Left ventricle myocardium inferior (tissue), 1 donor: ENCODE measurements around the gene AKAP17A. TPM values are rescaled to one million over a fixed set of nuclear protein-coding genes. Genes with fewer than 3 reads are reported as not detected.
A peak's percentile ranks its signal among the peaks of the same experiment; 100 is the strongest.

Source experiments
- DNase-seq: peaks from one replicate; pipeline ENCODE4 v3.0.0-alpha.2; 2020
- H3K27ac ChIP-seq: fragments of 200-600 bp; replicated peaks from 2 replicates; pipeline ENCODE4 v1.8.0; 2021
- H3K27me3 ChIP-seq: fragments of 200-600 bp; 2 replicates; pipeline ENCODE4 v1.8.0; 2021; ENCODE audit warnings: low read depth
- H3K36me3 ChIP-seq: fragments of 200-600 bp; 2 replicates; pipeline ENCODE4 v1.8.0; 2021
- H3K4me1 ChIP-seq: fragments of 200-600 bp; 2 replicates; pipeline ENCODE4 v1.8.0; 2021
- H3K4me3 ChIP-seq: fragments of 200-600 bp; 2 replicates; pipeline ENCODE4 v1.8.0; 2021; ENCODE audit warnings: mild to moderate bottlenecking, moderate library complexity
- H3K9me3 ChIP-seq: fragments of 200-600 bp; replicated peaks from 2 replicates; pipeline ENCODE4 v1.8.0; 2021
- intact Hi-C: fragments of 100-400 bp; cut with micrococcal nuclease; formaldehyde crosslinking; loops from one replicate; pipeline ENCODE4 v1.11.0; 2022
- total RNA-seq: library from RNA; stranded (reverse); fragmentation: NEBNext Ultra II Directional; extraction: Animal tissue kit (Norgen Biotek cat#: 25700); gene quantifications from one replicate; pipeline ENCODE4 v1.2.1, GENCODE V29; 2021
- TF ChIP-seq, protein P1 (sequence below): fragments of 200-600 bp; IDR thresholded peaks from 2 replicates; pipeline ENCODE4 v1.8.0; 2021; ENCODE audit warnings: antibody characterized with exemption, mild to moderate bottlenecking, borderline replicate concordance
- donor health status: DM: no; HTN: yes; CAD: no; lungs with severe emphysema.

AKAP17A gene
- total RNA-seq, 1 donor from 2014 or later = 15.8 TPM

DNA sequence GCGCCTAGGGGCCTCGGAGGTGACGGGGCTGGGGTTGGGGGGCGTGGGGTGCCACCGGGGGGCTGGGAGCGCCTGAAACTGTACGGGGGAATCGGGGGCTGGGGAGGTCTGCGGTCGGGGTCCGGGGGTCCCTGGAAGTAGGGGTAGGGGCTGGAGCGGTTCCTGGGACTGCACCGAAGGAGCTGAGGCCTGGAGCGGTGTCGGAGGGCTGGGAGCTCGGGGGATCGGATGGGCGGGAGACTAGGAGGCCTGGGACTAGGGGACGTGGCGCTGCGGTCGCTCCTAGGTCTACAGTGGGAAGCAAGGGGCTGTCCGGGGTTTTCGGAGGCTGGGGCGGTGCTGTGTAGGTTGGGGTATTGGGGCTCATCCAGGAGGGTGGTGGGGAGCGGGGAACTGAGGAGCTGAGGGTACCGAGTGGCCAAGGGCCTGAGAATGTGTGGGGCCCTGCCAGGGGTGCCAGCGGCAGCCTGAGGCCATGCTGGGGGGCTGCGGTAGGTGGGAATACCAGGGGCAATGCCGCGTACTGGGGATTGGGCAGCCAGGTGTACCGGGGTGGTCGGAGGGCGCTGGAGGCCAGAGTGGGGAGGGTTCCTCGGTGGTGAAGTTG is 562 bp downstream of the AKAP17A start:
- H3K36me3 ChIP-seq = peaks cover 35% of the 10 kb centered on the region
- intact Hi-C loops = no loop called here
- H3K4me3 ChIP-seq = peak overlapping the region; percentile 90
- H3K27ac ChIP-seq = peak overlapping the region; percentile 89
- peaks cover 46% of the 10 kb centered on the region for H3K4me1 ChIP-seq
- no peak for DNase-seq
- TF ChIP-seq, protein P1, sequence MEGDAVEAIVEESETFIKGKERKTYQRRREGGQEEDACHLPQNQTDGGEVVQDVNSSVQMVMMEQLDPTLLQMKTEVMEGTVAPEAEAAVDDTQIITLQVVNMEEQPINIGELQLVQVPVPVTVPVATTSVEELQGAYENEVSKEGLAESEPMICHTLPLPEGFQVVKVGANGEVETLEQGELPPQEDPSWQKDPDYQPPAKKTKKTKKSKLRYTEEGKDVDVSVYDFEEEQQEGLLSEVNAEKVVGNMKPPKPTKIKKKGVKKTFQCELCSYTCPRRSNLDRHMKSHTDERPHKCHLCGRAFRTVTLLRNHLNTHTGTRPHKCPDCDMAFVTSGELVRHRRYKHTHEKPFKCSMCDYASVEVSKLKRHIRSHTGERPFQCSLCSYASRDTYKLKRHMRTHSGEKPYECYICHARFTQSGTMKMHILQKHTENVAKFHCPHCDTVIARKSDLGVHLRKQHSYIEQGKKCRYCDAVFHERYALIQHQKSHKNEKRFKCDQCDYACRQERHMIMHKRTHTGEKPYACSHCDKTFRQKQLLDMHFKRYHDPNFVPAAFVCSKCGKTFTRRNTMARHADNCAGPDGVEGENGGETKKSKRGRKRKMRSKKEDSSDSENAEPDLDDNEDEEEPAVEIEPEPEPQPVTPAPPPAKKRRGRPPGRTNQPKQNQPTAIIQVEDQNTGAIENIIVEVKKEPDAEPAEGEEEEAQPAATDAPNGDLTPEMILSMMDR = no peak
- H3K9me3 ChIP-seq = no peaks in the 10 kb centered on the region
- no peaks in the 10 kb centered on the region for H3K27me3 ChIP-seq

DNA sequence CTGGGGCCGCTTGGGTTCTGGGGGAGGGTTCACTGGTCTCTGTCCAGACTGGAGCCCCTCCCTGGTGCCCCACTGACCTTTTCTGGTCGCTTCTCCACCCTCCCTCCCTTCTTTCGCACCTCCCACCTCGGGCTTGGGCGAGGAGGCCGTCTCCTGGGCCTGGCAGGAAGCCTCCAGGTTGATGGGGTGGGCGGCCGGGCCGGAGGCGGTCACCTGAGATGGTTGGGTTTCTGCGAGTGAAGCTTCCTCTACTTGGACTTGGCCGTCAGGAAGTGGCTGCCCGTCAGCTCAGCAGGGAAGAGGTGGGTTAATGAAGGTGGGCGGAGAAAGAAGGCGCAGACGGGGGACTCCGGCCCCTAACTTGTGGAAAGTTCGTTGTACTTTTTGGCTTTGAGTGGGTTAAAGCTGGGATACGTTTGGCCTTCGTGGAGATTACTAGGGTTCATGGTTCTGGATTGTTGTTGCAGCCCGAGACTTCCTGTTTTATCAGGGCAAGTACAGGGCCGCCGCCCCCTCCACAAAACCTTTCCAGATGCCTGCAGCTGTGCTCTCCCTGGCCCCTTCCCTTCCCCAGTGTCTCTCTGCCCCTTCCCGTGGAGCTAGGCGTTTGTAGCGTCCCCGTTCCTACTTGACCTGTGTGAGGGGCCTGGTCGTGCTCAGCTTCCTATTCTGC is 1.2 kb downstream of the AKAP17A start:
- H3K36me3 ChIP-seq = peaks cover 42% of the 10 kb centered on the region
- H3K4me1 ChIP-seq = peaks cover 51% of the 10 kb centered on the region
- no peaks in the 10 kb centered on the region for H3K9me3 ChIP-seq
- intact Hi-C loops = no loop called here
- TF ChIP-seq, protein P1 = no peak
- peak overlapping the region; percentile 89 for H3K27ac ChIP-seq
- H3K27me3 ChIP-seq = no peaks in the 10 kb centered on the region
- peak overlapping the region; percentile 90 for H3K4me3 ChIP-seq
- DNase-seq = no peak

DNA sequence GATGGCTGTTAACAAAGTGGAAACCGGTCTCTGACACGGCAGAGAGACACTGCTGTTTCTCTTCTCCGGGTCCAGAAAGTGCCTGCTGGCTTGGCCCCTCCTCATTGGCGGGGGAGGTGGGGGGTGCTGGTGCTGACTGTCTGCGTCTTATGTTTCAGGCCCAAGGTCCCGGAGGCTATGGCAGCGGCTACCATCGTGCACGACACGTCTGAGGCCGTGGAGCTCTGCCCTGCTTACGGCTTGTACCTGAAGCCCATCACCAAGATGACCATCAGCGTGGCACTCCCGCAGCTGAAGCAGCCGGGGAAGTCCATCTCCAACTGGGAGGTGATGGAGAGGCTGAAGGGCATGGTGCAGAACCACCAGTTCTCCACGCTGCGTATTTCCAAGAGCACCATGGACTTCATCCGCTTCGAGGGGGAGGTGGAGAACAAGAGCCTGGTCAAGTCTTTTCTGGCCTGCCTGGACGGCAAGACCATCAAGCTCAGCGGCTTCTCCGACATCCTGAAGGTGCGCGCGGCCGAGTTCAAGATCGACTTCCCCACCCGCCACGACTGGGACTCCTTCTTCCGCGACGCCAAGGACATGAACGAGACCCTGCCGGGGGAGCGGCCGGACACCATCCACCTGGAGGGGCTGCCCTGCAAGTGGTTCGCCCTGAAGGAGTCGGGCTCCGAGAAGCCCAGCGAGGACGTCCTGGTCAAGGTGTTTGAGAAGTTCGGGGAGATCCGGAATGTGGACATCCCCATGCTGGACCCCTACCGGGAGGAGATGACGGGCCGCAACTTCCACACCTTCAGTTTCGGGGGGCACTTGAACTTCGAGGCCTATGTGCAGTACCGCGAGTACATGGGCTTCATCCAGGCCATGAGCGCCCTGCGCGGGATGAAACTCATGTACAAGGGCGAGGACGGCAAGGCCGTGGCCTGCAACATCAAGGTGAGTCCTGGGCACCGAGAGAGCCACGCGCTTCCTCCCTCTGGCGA is 2.2 kb downstream of the AKAP17A start:
- no peak for DNase-seq
- Histone ChIP-seq H3K9me3 (no peaks in the 10 kb centered on the region), H3K27me3 (no peaks in the 10 kb centered on the region), H3K4me1 (peaks cover 58% of the 10 kb centered on the region), H3K4me3 (peak overlapping the region; percentile 90), H3K27ac (no peak overlapping the region), H3K36me3 (peaks cover 51% of the 10 kb centered on the region)
- TF ChIP-seq, protein P1 = no peak
- intact Hi-C loops = no loop called here

DNA sequence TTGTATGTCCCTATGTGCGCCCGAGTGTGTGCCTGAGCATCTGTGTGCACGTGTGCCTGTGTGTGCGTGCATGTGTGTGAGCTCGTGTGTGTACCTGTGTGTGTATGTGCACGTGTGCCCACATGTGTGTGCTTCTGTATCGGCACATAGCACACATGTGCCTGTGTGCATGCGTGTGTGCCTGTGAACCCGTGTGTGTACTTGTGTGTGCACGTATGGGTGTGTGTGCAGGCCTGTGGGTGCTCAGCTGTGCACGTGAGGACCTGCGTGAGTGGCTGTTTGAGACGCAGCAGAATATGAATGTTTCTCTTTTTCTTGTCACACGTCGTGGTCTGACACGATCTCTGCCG is 4.3 kb downstream of the AKAP17A start:
- Histone ChIP-seq H3K27me3 (no peaks in the 10 kb centered on the region), H3K4me1 (peaks cover 59% of the 10 kb centered on the region), H3K9me3 (no peaks in the 10 kb centered on the region), H3K36me3 (peaks cover 71% of the 10 kb centered on the region), H3K4me3 (no peak overlapping the region), H3K27ac (no peak overlapping the region)
- no peak for DNase-seq
- intact Hi-C loops = no loop called here
- TF ChIP-seq, protein P1 = no peak

DNA sequence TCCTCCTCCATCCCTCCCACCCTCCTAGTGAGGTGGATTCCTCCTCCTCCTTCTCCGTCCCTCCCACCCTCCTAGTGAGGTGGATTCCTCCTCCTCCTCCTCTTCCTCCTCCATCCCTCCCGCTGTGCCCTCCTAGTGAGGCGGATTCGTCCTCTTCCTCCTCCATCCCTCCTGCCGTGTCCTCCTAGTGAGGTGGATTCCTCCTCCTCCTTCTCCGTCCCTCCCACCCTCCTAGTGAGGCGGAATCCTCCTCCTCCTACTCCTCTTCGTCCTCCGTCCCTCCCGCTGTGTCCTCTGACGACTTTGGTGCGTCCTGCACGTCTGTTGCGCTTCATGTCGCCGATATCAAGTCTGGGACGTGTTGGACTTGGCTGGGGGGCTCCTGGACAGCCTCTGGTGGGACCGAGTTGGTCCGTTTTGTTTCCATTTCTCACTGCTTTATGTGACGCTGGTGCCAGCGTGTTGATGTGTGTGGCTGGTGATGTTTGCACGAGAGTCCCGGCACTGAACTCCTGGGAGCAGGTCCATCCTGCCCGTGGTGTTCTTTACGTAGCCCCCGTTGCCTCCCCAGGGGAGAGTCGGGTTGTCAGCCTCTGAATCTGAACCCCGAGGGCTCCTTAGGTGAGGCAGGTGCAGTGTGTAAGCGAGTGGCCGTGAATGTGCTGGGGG is 5.4 kb downstream of the AKAP17A start:
- TF ChIP-seq, protein P1 = no peak
- H3K36me3 ChIP-seq = peaks cover 83% of the 10 kb centered on the region

More for the DNA sequence above, 5.4 kb downstream of the AKAP17A start:
- Histone ChIP-seq H3K27ac (no peak overlapping the region), H3K9me3 (peaks cover 4% of the 10 kb centered on the region), H3K27me3 (no peaks in the 10 kb centered on the region), H3K4me1 (peaks cover 51% of the 10 kb centered on the region), H3K4me3 (no peak overlapping the region)
- DNase-seq = no peak
- intact Hi-C loops = no loop called here
